Measurements from ENCODE around the gene RPS27.
"Not testable (repeated sequence)": the region's sequence is repeated elsewhere in the genome, so short reads cannot be mapped to it uniquely, and the experiment has no call there.

RPS27 gene

DNA sequence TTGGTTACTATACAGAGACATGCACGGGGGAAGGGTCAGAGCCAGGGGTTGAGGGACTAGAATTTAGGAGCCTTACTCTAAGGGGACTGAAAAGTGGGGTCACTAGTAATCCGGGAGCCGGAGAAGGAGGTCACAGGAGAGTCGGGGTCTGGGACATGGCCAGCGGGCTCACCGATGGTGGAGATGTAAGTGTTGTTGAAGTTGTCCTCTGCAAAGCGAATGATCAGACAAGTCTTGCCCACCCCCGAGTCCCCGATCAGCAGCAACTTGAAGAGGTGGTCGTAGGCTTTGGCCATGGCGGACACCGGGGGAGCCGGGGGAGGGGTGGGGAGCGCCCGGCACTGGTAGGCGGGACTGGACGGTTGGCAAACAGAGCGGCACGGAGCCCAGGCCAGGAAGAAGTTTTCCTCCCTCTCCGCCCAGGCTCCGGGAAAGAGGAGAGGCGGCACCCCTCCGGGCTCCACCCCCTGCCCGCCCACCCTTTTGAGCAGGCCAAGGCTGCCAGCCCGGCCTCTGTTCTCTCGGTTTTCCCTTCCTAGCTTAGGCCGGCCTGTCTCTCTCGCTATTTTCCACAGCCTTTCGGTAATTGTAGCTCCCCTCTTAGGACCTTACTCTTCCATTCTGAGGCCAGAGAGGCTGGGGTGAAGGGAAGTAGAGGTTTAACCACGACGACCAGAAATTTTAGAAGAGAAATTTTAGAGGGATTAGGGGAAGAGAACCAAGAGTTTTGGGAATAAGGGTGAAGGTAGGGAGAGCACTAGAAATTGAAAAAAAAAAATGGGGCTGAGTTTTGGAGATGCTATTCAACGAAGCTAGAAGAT is 4.4 kb upstream of the RPS27 start, which contains the start of gene RAB13:
Gene RAB13, minus strand, starts transcription at position 399 of the 821 bp plus-strand sequence. Its CDS starts 103 bp downstream, at position 296.
- peak; percentile 90 for DNase-seq (ENCODE audit: low spot score)

DNA sequence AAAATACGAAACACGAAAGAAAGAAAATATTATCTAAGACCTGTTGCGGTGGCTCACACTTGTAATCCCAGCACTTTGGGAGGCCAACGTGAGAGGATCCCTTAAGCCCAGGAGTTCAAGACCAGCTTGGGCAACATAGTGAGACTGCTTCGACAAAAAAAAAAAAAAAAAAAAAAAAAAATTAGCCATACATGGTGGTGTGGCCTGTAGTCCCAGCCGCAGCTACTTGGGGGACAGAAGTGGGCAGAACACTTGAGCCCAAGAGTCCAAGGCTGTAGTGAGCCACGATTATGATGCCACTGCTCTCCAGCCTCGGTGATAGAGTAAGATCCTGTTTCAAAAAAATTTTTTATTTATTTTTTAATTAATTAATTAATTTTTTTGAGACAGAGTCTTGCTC is 2.9 kb upstream of the RPS27 start:
- DNase-seq (ENCODE audit: low spot score), result no peak

DNA sequence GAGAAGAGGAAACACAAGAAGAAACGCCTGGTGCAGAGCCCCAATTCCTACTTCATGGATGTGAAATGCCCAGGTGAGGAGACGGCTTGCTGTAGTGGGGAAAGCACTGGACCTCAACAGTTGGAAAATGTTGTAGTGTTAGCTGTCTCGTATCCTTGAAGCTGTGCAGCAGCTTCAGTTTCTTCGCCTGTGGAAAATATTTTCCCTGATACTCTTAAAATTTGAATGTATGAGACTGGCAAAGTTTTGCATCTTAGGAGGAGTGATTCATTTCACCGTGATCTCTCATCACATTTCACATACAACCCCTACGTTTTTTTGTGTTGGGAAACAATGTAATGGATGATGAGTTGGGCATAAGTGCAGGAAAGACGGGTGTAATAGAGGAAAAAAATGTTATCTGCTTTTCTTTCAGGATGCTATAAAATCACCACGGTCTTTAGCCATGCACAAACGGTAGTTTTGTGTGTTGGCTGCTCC is 629 bp downstream of the RPS27 start:
- DNase-seq (ENCODE audit: low spot score), result no peak

DNA sequence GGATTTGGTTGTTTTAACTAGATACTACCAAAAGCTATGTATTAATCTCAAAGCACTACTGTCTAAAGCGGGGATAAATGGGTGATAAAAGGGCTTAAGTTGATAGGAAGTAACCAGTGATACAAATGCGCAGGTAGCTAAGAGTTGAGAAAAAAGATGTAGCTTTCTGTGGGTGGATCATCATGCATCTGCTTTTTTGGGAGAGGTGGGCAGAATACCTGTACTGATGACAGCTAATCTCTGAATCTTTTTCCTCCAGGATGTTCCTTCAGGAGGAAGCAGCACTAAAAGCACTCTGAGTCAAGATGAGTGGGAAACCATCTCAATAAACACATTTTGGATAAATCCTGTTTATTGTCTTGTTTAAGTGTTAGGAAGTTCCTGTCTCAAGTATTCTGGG is 1.2 kb downstream of the RPS27 start:
- DNase-seq (ENCODE audit: low spot score), result no peak

DNA sequence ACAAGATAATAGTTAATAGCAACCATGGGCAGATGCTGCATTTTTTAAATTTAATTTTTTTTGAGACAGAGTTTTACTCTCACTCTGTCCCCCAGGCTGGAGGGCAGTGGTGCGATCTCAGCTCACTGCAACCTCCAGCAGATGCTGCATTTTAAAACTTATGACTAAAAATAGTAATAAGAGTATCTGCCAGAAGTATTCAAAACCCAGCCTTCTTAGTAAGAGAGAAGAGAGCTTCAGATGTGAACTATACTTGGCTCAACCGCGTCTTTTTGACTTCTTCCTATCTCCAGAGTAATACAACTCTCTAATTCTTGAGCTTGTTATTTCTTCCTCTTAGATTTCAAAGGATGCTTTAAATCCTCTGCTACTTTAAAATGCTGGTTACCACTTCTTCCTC is 4.6 kb downstream of the RPS27 start:
- no peak for DNase-seq (ENCODE audit: low spot score)

DNA sequence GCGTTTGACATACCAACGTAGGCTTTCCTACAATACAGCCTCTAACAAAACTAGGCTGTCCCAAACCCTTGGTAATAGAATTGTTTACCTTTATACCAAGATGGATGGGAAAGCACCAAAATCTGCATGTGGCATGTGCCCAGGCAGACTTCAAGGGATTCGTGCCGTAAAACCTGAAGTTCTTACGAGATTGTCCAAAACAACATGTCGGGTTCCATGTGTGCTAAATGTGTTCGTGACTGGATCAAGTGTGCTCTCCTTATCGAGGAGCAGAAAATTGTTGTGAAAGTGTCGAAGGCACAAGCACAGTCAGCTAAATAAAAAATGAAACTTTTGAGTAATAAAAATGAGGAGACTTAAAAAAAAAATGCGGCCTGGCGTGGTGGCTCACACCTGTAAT is 5.1 kb downstream of the RPS27 start:
- DNase-seq (ENCODE audit: low spot score), result no peak

DNA sequence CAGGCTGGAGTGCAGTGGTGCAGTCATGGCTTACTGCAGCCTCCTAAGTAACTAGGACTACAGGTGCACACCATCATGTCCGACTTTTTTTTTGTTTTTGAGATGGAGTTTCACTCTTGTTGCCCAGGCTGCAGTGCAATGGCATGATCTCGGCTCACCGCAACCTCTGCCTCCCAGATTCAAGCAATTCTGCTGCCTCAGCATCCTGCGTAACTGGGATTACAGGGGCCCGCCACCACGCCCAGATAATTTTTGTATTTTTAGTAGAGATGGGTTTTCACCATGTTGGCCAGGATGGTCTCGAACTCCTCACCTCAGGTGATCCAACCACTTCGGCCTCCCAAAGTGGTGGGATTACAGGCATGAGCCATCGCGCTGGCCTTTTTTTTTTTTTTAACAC is 6.3 kb downstream of the RPS27 start:
- DNase-seq (ENCODE audit: low spot score), result not testable (repeated sequence)

DNA sequence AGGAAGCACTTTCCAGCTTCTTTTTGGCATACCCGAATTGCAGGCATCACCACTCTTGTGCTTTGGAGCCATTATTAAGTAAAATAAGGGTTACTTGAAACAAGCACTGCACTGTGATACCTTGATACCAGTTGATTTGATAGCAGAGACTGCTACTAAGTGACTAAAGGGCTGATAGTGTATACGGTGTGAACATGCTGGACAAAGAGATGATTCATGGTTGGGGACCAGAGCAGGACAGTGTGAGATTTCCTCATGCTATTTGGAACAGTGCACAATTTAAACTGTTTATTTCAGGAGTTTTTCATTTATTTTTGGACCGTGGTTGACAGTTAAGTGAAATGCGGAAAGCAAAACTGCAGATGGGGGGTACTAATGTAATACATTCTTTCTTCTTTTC is 9.9 kb downstream of the RPS27 start:
- no peak for DNase-seq (ENCODE audit: low spot score)

DNA sequence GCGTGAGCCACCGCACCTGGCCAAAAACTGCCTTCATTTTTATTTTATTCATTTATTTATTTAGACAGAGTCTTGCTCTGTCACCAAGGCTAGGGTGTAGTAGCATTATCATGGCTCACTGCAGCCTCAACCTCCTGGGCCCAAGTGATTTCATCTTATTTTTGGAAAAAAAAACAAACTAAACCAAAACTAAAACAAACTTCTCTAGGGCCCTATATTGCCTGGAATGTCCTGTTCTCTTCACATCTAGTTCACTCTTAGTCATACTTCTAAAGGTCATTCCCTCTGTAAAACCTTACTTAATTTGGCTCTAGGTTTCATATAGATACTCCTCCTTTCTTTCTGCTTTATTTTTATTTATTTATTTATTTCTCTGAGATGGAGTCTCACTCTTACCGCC is 15.6 kb downstream of the RPS27 start:
- DNase-seq (ENCODE audit: low spot score), result no peak

DNA sequence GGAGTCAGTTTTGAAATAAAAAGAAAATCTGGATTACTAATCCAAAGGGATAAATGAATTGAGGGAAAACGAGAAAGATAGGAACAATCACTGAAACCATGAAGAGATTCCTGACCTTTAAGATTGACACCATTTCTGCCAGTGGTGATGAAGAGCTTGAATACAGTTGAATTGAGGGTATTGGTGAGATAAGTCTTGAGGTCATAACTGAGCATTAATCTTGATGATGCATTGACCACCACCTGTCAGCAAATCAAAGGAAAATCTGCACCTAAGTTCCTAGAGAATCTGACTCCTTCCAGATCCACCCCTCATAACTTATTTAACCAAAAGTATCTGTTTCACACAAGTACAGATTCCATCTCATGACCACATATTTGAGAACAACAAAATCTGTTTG is 21.6 kb downstream of the RPS27 start:
- DNase-seq (ENCODE audit: low spot score), result no peak

DNA sequence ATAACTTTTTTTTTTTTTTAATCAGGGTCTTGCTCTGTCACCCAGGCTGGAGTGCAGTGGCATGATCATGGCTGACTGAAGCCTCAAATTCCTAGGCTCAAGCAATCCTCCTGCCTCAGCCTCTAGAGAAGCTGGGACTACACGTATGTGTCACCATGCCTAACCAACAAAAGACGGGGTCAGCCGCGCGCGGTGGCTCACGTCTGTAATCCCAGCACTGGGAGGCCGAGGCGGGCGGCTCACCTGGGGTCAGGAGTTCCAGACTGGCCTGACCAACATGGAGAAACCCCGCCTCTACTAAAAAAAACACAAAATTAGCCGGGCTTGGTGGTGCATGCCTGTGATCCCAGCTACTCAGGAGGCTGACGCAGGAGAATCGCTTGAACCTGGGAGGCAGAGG is 22.0 kb downstream of the RPS27 start:
- not testable (repeated sequence) for DNase-seq (ENCODE audit: low spot score)

DNA sequence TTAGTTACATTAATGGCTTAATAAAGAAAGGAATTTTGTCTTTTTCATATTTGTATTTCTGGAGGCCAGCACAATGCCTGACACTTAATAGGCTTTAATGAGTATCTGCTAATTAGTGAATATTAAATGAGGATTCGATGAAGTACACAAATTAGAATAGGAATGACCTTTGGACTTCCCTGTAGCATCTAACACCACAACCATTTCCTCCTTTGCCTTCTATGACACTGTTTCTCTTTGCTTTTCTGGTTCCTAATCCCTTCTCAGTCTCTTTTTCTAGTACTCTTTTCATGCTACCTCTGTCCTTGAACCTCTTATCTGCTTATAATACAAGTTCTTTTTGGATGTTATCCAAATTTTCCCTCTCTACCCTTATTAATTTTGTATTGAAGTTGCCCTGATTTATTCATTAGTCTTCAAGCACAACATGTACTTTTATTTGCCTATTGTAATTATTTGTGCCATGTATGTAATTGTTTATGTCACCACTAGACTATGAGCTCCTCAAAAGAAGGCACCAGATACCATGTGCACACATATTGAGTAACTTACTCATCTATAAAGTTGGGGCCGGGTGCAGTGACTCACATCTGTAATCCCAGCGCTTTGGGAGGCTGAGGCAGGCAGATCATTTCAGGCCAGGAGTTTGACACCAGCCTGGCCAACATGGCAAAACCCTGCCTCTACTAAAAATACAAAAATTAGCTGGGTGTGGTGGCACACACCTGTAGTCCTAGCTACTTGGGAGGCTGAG is 23.8 kb downstream of the RPS27 start:
- no peak for DNase-seq (ENCODE audit: low spot score)

DNA sequence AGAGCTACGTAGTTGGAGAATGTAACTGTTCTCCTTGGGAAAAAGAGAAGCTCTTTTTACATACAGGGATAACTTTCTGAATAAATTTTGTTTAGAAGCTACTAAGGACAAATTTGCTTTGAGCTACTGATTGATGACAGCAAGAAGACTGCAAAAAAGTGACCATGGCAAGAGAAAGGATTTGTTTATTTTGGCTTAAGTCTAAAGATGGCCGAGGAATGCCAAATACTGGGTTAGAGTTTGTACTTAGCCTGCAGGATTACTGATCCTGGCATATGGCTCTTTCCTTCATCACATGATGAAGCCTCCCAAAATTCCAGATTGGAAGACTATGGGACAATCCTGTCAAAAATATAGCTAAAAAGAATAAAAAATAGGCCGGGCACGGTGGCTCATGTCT is 28.7 kb downstream of the RPS27 start:
- DNase-seq (ENCODE audit: low spot score), result no peak

DNA sequence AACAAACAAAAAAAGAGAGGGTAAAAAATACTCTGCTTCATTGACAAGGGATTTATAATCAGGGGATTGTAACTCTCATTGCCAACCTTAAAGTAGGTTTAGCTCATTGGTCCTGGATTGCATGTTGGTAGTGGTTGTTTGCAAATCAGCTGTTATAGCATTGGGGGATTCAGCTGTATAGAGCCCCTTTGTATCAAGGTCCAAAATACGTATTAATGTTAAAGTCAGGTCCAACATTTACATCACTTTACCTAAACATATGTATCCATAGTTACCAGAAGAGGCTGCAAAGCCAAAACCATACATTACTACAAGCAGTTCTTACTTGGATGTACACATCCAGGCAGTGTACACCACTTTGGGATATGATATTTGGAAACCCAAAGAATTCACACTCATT is 29.4 kb downstream of the RPS27 start:
- no peak for DNase-seq (ENCODE audit: low spot score)

DNA sequence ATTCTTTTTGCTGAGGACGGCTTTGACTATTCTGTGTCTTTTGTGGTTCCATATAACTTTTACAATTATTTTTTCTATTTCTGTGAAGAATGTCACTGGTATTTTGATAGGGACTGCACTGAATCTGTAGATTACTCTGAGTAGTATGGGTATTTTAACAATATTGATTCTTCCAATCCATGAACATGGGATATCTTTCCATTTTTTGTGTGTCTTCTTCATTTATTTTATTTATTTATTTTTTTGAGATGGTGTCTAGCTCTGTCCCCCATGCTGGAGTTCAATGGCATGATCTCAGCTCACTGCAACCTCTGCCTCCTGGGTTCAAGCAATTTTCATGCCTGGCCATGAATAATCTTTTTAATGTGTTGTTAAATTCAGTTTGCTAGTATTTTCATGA is 43.1 kb downstream of the RPS27 start:
- DNase-seq (ENCODE audit: low spot score), result not testable (repeated sequence)

All from ecto neural progenitor cell (in vitro differentiated cells).